ENCODE data around the gene RPSA.
"Not testable (repeated sequence)": the region's sequence is repeated elsewhere in the genome, so short reads cannot be mapped to it uniquely, and the experiment has no call there.

The RPSA gene

DNA sequence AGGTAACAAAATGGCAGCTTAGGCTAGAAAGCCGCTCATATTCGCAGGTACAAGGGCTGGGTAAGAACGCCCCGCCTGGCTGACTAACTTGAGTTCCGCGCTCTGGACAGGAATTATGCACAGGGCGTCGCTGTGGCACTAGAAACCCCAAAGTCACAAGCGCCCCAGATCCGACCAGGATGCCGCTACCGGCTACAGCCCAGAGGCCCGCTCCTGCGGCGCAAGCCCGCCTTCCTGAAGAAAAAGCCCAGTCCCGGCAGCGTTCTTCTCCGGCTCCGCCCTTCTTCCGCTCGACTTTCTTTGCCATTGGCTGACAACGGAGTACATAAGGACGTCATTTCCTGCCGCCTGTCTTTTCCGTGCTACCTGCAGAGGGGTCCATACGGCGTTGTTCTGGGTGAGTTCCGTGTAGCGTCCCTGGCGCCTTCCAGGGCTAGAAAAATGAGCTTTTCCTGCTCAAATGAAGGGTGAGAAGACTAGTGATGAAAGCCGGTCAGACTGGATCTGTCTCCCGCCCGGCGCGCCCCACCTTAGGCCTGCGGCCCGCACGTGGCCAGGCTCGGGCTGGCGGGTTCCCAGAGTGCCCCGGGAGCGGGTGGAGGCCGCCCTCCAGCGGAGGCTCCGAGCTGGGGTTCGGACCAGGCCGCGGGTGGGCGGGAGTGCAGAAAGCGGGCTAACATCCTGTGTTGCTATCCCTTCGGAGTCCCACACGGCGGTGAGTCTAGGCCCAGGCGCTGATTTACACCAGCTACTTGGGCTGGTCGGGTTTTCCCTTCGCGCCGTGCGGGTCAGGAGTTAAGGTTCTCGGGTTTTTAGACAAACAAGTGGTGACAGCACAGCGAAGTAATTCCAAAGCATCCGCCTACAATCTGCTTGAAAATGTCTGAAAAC, at the start of gene RPSA:
TSS of gene RPSA (plus strand) at position 353 of the 891 bp plus-strand sequence. CDS start 934 bp downstream, outside the sequence.
- peak; percentile 90 to 95 for DNase-seq

DNA sequence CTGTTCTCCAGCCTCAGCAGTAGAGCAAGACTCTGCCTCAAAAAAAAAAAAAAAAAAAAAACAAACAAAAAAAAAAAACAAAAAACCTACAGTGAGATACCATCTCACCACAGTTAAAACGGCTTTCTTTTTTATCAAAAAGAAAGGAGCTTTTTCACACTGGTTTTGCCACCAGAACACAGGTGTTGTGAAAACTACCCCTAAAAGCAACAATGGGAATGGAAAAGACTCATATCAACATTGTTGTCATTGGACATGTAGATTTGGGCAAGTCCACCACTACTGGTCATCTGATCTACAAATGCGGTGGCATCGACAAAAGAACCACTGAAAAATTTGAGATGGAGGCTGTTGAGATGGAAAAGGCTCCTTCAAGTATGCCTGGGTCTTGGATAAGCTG, 48.2 kb upstream of the RPSA start:
- DNase-seq: no peak

GRCh38 chr3:39361252-39361927, 45.1 kb upstream of the RPSA start:
- DNase-seq: no peak

DNA sequence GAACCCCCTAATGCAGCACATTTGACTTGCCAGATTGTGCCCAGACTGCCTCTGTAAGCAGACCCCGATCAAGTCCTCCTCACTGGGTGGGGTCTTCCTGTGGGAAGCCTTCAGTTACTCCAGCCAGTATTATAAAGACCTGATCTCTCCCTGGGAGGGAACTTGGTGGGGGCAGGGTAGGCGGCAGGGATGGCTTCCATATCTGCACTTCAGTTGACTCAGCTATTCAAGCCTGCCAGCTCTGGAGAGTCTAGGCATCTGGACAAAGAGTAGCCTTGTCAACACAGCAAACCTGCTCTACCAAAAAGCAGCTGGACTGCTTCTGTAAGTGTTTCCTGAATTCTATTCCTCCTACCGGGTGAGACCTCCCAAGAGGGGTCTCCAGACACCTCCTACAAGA, 44.3 kb upstream of the RPSA start:
- no peak for DNase-seq

DNA sequence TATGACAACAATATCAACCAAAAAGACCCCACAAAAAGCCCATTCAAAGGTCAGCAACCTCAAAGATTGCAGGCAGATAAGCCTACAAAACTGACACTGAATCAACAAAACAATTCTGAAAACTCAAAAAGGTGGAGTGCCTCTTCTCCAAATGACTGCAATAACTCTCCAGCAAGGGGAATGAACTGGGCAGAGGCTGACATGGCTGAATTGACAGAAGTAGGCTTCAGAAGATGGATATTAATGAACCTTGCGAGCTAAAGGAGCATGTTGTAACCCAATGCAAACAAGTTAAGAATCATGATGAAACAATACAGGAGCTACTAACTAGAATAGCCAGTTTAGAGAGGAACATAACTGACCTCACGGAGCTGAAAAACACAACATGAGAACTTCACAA, 43.7 kb upstream of the RPSA start:
- no peak for DNase-seq

DNA sequence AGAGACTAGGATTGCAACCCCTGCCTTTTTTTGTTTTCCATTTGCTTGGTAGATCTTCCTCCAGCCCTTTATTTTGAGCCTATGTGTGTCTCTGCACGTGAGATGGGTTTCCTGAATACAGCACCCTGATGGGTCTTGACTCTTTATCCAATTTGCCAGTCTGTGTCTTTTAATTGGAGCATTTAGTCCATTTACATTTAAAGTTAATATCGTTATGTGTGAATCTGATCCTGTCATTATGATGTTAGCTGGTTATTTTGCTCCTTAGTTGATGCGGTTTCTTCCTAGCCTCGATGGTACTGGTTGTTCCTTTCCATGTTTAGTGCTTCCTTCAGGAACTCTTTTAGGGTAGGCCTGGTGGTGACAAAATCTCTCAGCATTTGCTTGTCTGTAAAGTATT, 36.1 kb upstream of the RPSA start:
- not testable (repeated sequence) for DNase-seq

- DNase-seq: no peak
These were observed 33.7 kb upstream of the RPSA start for GRCh38 chr3:39372833-39373232.

DNA sequence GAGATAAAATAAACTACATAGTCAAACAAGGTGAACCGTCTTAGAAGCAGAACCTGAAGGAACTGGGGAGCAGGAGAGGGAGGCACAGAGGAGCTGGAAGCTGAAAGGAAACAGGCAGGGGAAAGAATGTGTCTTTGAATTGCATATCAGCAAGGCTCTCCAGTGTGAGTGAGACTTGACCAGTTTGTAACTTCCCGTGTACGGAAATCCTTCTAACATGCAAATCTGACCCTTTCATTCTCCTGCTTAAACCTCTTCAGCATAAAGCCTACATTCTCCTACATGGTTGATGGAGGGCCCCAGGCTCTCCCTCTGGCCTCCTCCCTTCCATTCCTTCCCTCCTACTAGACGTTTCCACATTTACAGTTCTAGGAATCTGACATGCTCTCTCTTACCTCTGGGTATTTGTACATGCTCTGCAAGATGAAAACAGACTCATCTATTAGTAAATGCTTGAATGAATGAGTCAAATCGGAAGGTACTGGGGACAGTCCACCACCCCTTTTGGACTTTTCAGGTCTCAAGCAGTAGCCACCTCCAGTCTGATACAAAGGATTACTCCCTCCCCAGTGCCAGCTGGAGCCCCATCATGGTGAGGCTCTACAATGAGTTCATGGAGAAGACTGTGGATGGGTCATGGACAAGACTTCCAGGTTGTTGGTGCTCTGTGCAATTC, 29.4 kb upstream of the RPSA start:
- DNase-seq: no peak

GRCh38 chr3:39378088-39378487, 28.4 kb upstream of the RPSA start:
- DNase-seq: no peak

DNA sequence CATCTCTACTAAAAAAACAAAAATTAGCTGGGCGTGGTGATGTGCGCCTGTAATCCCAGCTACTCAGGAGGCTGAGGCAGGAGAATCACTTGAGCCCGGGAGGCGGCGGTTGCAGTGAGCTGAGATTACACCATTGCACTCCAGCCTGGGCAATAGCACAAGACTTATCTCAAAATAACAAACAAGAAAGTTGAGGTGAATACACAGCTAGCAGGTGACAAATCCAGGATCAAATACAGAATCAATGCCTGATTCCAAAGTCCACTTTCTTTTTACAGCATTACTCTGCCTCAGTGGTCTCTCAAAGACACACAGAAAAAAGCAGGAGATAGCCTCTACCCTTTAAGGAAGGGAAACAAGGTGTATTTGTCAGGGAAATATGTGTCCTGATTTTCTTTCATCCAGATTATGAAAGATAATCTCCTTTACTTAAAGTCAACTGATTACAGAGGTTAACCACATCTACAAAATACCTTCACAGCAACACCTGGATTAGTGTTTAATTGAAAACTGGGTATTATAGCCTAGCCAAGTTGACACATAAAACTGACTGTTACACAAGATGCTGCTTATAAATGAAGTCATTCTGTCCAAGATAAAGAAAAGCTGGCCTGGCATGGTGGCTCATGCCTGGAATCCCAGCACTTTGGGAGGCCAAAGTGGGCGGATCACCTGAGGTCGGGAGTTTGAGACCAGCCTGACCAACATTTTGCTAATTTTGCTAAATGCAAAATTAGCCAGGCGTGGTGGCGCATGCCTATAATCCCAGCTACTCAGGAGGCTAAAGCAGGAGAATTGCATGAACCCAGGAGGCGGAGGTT, 27.4 kb upstream of the RPSA start:
- no peak for DNase-seq

DNA sequence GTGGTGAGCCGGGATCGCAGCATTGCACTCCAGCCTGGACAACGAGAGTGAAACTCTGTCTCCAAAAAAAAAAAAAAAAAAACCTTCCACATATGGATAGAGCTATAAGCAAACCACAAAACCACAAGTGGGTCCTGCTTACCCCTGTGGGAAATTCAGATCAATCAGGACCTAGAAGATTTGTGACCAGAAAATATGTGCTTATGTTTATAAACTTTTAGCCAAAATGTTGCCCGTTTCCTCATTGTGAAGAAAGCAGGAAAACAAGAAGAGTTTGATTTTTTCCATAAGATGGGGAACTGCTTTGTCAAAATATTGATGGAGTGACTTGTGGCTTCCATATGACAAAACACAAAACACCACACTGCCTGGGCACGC, 26.8 kb upstream of the RPSA start:
- no peak for DNase-seq

DNA sequence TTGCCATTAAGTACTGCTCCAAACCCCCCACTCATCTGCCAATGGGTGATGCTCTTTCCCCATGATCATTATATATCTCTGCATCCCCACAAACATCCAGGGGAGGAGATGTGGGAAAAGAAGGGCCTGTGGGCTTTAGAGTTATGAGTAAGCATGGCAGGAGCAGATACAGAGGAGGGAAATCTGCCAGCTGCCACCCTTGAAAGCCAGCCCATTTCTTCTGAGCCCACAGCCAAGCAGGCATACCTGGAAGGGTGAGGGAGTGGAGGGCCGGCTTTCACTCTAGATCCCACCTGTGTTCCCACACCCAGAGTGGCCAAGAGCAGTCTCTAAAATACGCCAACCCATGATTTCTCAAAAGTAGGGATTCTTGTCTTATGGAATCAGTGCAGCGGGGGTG, 25.1 kb upstream of the RPSA start:
- no peak for DNase-seq

DNA sequence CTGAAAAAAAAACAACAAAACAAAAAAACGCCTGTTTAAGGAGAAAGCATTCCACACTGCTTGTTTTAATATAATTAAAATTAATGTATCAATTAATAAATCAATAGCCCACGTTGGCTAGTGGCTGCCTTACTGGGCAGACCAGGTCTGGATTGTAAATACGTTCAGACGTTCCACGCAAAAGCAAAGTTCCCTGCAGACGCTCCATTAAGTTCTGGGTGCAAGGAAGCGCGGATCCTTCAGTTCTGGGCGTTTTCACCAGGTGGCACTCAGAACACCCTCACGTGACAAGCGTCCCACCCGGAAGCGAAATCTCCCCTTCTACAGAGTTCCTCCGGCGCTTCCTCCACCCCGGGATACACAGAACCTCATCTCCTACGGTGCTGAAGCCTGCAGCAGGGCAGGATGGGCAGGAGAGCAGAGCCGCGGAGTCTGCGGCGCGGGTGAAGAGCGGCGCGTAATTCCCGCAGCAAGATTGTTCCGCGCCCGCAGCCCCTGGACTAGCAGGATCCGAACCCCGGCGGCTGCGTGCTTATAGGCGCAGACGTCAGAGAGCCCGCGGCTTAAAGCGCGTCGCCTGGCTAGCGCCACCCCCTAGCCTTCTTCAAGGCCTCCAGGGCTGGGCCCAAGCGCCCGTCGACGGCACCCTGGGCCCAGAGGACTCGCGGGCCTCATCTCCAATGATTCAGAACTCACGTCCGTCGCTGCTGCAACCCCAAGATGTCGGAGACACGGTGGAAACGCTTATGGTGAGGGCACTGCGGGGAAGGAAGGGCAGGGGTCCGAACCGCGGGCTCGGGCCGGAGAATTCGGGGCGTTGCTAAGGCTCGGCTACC, 23.3 kb upstream of the RPSA start, which contains the start of gene SLC25A38:
TSS of gene SLC25A38 (plus strand) at position 326 of the 836 bp plus-strand sequence. CDS start at position 681, 355 bp downstream.
- no peak for DNase-seq

- DNase-seq: no peak
These were observed 22.4 kb upstream of the RPSA start for GRCh38 chr3:39383881-39384664.

- no peak for DNase-seq
These were observed 21.9 kb upstream of the RPSA start for GRCh38 chr3:39384665-39385000.

- no peak for DNase-seq
These were observed 20.9 kb upstream of the RPSA start for GRCh38 chr3:39385456-39386090.

GRCh38 chr3:39386318-39386717, 20.2 kb upstream of the RPSA start:
- DNase-seq: no peak

DNA sequence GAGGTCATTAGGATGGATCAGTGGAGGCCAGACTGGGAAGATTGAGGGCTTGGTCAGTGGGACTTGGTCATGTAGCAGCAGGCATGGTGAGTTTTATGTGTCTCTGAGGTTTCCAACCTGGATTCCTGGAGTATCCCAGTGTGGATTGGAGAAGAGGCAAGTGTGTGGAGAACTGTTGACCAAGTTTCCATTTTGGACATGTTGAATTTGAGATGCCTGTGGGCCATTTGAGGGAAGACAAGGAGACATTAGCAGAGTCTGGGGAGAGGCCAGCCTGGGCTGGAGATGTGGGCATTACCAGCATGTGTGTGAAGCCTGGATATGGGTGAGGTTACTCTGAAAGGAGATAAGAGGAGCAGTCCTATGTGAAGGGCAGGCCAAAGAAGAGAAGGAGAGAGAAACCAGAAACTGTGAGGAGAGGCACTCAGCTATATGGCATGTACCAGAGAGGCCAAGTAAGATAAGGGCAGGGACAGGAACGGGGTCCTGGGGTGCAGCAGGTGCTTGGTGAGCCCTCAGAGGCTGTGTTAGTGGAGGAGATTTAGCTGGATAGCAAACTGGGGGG, 19.0 kb upstream of the RPSA start:
- no peak for DNase-seq

DNA sequence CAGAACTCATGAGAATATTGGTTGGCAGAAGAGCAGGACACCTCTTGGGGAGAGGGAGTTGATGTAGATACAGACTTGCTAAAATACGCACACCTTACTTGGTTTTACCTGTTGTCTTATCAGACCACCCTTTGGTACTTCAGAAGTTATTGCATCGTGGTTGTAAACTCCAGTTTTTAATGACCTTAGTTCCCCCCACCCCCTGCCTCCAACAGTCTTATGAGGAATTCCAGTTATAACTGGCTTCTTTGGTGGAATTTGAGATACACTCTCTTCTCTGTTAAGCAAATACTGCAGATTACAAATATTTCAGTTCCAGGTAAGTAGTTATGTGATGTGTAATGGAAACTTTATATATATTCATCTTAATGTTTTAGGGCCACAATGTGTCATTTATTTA, 18.4 kb upstream of the RPSA start:
- no peak for DNase-seq

DNA sequence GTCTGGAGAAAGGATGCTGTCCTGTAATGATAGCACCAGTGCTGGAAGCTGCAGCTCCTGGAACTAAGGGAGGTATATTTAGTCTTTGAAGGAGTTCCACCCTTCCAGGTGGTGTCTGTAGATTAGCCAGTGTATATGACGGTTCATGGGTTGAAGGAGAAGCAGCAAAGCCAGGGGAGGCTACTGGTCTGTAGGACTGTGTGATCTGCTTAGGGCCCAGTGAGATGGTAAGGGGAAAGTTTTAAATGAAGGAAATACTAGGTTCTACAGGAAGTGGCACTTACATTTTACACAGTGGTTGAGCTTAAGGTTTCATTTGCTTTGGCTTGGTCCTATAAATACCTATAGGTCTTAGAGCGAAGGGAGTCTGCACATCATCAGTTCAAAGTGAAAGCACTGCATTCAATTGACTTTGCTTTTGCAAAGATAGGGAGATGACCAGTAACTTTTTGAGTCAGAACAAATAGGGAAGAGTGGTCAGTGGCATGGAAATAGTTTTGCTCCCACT, 17.7 kb upstream of the RPSA start:
- DNase-seq: no peak
